Suprapubic skin (tissue), 4 donors: ENCODE measurements around the gene PLA2G2F. TPM values are rescaled to one million over a fixed set of nuclear protein-coding genes. Genes with fewer than 3 reads are reported as not detected.

Experiments used
- DNase-seq, 2 donors: peaks; one replicate each; pipeline ENCODE4 v3.0.0-alpha.2; 2019; ENCODE audit warnings: low spot score in 2 of 2
- H3K27ac ChIP-seq: fragments of 200-600 bp; sonication (generic); one replicate; pipeline ENCODE4 v1.5.1; 2019
- H3K27me3 ChIP-seq: fragments of 200-600 bp; sonication (generic); one replicate; pipeline ENCODE4 v1.5.1; 2019
- H3K36me3 ChIP-seq: fragments of 200-600 bp; sonication (generic); one replicate; pipeline ENCODE4 v1.5.1; 2019
- H3K4me1 ChIP-seq: fragments of 200-600 bp; sonication (generic); one replicate; pipeline ENCODE4 v1.5.1; 2019
- H3K4me3 ChIP-seq: fragments of 200-600 bp; sonication (generic); one replicate; pipeline ENCODE4 v1.5.1; 2019; ENCODE audit warnings: mild to moderate bottlenecking
- H3K9me3 ChIP-seq: fragments of 200-600 bp; sonication (generic); one replicate; pipeline ENCODE4 v1.5.1; 2019
- EP300 ChIP-seq: sonication (generic); formaldehyde crosslinking; IDR thresholded peaks from one replicate; pipeline ENCODE4 v1.6.1; 2017; ENCODE audit warnings: antibody characterized with exemption
- POLR2A ChIP-seq, 2 donors: fragments of 450-650 bp; IDR thresholded peaks; one replicate each; pipeline ENCODE4 v1.6.1; 2017; ENCODE audit warnings: antibody characterized with exemption in 2 of 2, mild to moderate bottlenecking in 2 of 2, moderate library complexity in 2 of 2
- POLR2AphosphoS5 ChIP-seq, 3 donors: sonication (generic); formaldehyde crosslinking; IDR thresholded peaks; one replicate each; pipeline ENCODE4 v1.6.1; 2017; ENCODE audit warnings: antibody characterized with exemption in 3 of 3
- WGBS: methylation state at CpG from one replicate; pipeline ENCODE4 v1.1.5; 2018; 5-methylcytosine and 5-hydroxymethylcytosine counted together
- total RNA-seq, 4 donors: library from RNA; depleted of rRNA; stranded (reverse); fragments of >200 nt; gene quantifications; one replicate each; pipeline ENCODE4 v1.1.0, GENCODE V29; 2016
- TF ChIP-seq, protein P1 (sequence below), 2 donors: fragments of 200-600 bp in 1 of 2; fragments of 450-650 bp in 1 of 2; sonication (generic) in 1 of 2; IDR thresholded peaks; one replicate each; pipeline ENCODE4 v1.5.1; 2016 to 2019; ENCODE audit warnings: antibody characterized with exemption in 2 of 2, mild to moderate bottlenecking in 1 of 2, moderate library complexity in 1 of 2

The PLA2G2F gene
- total RNA-seq, 4 donors from 2014 or later, result 11.9 to 33.8 (median 16.7) TPM

DNA sequence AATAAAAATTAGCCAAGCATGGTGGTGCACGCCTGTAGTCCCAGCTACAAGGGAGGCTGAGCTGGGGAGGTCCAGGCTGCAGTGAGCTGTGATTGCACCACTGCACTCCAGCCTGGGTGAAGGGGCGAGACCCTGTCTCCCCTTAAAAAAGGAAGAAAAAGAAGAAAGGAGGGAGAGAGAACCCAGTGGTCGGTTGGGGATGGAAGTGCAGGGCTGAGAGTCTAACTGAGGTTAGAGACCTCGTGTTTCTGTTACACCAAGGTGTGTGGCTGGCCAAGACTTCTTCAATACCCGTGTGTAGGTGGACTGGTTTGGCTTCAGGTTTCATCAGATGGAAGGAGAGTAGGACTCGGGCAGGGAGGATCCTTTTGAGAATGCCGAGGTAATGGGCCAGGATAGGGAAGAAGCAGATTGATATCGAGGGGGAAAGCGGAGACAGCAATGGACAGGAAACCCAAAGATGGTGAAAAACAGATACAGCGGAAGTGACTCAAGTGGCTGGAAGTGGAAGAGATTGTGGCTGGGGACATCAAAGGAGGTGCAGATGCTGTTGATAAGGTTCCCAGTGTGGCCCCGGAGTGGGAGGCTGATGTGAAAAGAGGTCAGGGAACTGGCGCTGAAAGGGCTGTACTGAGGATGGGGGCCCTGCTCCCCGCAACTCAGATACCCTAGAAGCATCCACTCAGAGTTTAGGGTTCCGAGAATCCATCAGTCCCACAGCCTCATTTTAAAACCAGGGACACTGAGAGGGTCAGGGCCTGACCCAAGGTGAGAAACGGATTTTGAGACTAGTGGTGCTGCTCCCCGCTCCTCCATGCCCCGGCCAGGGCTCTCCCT is 46.1 kb downstream of the PLA2G2F start:
- Histone ChIP-seq H3K27ac (peak overlapping the region; percentile 21), H3K36me3 (no peaks in the 10 kb centered on the region), H3K9me3 (no peaks in the 10 kb centered on the region), H3K4me1 (peaks cover 24% of the 10 kb centered on the region), H3K27me3 (peaks cover 32% of the 10 kb centered on the region), H3K4me3 (peak overlapping the region; percentile 51)
- TF ChIP-seq POLR2A (IDR thresholded peaks at IDR 0.05) (no peak), POLR2AphosphoS5 (IDR thresholded peaks at IDR 0.05) (no peak), EP300 (no peak)
- TF ChIP-seq, protein P1, sequence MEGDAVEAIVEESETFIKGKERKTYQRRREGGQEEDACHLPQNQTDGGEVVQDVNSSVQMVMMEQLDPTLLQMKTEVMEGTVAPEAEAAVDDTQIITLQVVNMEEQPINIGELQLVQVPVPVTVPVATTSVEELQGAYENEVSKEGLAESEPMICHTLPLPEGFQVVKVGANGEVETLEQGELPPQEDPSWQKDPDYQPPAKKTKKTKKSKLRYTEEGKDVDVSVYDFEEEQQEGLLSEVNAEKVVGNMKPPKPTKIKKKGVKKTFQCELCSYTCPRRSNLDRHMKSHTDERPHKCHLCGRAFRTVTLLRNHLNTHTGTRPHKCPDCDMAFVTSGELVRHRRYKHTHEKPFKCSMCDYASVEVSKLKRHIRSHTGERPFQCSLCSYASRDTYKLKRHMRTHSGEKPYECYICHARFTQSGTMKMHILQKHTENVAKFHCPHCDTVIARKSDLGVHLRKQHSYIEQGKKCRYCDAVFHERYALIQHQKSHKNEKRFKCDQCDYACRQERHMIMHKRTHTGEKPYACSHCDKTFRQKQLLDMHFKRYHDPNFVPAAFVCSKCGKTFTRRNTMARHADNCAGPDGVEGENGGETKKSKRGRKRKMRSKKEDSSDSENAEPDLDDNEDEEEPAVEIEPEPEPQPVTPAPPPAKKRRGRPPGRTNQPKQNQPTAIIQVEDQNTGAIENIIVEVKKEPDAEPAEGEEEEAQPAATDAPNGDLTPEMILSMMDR (IDR thresholded peaks at IDR 0.05), result no peak
- 57% methylated on average over 17 of the region's 17 CpGs for WGBS
- no peak for DNase-seq

DNA sequence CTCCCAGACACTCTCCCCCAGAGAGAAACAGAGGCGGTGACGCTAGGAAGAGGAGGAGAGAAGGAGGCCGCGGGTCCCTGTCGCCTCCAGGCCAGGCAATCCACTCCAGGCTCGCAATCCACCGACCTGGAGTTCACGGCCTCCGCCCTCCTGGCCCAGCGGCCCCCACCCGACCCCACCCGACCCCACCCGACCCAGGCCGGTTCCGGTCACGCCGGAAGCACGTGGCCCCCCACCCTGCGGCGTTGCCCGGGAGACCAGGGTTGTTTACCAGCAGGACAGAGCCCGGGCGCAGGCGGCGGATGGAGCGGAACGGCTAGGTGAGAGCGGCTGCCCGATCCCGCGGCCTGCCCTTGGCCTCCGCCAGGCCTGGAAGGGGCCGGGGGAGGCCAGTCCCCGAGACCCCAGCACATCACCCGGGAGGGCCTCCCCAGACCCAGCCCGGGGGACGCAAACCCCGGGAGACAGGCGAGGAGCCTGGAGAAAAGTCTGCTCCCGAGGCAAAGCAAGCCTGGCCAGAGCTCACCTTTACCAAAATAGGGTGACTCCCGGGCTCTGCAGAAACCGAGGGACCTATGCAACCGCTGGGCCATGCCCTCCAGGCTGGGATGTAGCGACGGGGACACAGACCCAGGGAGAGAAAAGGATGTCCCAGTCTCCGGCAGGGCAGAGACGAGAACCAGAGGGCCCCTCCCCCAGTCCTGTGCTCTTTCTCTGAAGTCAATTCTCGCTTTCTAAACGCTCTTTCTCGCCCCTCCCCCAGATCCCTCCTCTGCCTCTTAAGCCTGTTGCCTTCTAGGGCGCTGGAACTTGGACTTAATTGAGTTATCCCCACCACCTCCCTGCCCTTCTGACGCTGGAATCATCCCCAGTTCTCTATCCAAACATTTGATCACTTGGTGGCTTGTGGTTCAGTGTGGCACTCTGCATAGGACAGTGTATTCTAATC is 47.0 kb downstream of the PLA2G2F start, which contains the start of the genes PLA2G2C and UBXN10:
Gene PLA2G2C, minus strand, starts transcription at position 685 of the 949 bp plus-strand sequence. CDS start 9,155 bp downstream, outside the sequence.
Gene UBXN10, plus strand, starts transcription at position 263 of the 949 bp plus-strand sequence. CDS start 4,466 bp downstream, outside the sequence.
- Histone ChIP-seq H3K4me3 (peak within 1 kb of the TSS; percentile 51), H3K9me3 (no peaks in the 10 kb centered on the region), H3K27ac (peak within 1 kb of the TSS; percentile 21), H3K4me1 (peaks cover 24% of the 10 kb centered on the region), H3K36me3 (no peaks in the 10 kb centered on the region), H3K27me3 (peaks cover 37% of the 10 kb centered on the region)
- 4% methylated on average over 32 of the region's 52 CpGs for WGBS
- DNase-seq, result peak in 1 of 2 donors; percentile 74
- TF ChIP-seq, protein P1 (IDR thresholded peaks at IDR 0.05), result no peak
- TF ChIP-seq EP300 (no peak), POLR2A (IDR thresholded peaks at IDR 0.05) (no peak), POLR2AphosphoS5 (IDR thresholded peaks at IDR 0.05) (no peak)

DNA sequence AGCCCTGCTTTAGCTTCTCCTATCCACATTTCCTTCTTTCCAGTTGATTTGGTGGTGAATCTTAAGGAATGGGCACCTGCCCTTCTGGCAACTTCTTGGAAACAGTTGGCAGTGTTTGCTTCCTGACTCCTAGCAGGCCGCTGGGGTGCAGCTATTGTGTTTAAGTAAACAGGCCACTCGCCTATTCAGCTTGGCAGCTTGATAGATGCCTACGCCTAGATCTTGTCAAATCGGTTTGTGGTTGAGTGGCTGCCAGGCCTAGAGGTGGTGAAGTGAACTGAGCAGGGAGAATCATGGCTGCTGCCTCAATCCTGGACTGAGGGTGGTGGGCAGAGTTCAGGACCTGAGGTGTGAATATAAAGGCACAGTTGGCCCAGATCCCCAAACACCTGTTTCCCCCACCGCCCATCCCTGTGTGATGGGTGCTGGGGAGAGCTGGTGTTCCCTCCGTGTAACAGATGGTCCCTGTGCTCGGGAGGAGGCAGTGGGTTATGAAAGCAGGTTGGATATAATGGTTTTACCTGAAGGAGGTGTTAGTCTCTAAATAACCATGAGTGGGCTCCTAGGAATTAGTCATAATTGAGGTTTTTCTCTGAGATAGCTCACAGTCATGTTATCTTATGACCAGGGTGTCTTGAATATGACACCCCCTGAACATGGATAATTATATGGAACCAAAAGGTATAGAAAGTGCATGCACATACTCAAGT is 48.1 kb downstream of the PLA2G2F start:
- peak in 1 of 2 donors; percentile 77 for DNase-seq
- 55% methylated on average over 7 of the region's 7 CpGs for WGBS

DNA sequence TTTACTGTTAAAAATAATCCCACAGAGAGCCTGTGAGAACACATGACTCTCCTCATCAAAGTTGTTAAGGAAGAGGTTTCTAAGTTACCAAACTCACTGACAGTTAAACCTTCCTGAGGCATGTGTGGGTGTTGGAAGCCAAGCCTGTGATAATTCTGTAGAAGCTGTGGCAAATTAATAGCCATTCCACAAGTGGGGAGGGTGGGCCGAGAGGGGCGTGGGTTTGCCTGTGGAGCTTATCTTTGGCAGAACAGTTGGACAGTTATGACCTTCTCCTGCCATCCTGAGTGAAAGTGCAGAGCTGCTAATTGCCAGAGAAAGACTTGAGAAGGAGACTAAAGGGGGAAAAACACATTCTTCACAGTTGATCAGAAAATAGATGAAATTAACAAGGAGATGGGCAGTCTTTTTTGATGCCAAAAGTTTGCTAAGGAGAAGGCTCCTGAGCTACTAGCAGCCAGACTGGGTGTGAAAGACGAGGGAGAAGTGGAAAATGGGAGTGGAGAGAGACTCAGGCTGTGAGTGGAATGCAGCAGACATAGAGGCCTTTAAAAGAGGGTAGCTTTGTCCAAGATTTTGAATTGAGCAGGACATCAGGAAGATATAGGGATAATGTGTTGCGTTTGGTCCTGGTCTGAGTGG is 48.8 kb downstream of the PLA2G2F start:
- H3K36me3 ChIP-seq, result no peaks in the 10 kb centered on the region
- H3K4me3 ChIP-seq, result no peak overlapping the region
- DNase-seq, result no peak
- WGBS, result 51% methylated on average over 4 of the region's 4 CpGs
- H3K27ac ChIP-seq, result no peak overlapping the region
- H3K4me1 ChIP-seq, result peaks cover 28% of the 10 kb centered on the region
- TF ChIP-seq, protein P1 (IDR thresholded peaks at IDR 0.05), result no peak
- TF ChIP-seq EP300 (no peak), POLR2A (IDR thresholded peaks at IDR 0.05) (no peak), POLR2AphosphoS5 (IDR thresholded peaks at IDR 0.05) (no peak)
- no peaks in the 10 kb centered on the region for H3K9me3 ChIP-seq
- H3K27me3 ChIP-seq, result peaks cover 42% of the 10 kb centered on the region

More for the DNA sequence above, 48.1 kb downstream of the PLA2G2F start:
- H3K36me3 ChIP-seq, result no peaks in the 10 kb centered on the region
- H3K4me1 ChIP-seq, result peaks cover 24% of the 10 kb centered on the region
- H3K9me3 ChIP-seq, result no peaks in the 10 kb centered on the region
- peaks cover 42% of the 10 kb centered on the region for H3K27me3 ChIP-seq
- H3K27ac ChIP-seq, result peak overlapping the region; percentile 21
- no peak overlapping the region for H3K4me3 ChIP-seq
- no peak for TF ChIP-seq EP300
- no peak for TF ChIP-seq POLR2A (IDR thresholded peaks at IDR 0.05)
- peak in 1 of 3 donors; percentile 16 for TF ChIP-seq POLR2AphosphoS5 (IDR thresholded peaks at IDR 0.05)
- TF ChIP-seq, protein P1 (IDR thresholded peaks at IDR 0.05), result peak in 1 of 2 donors; percentile 25
